IMR-90 (cell line): ENCODE data around the gene TFAP2A.

ENCODE experiments used
- BHLHE40 ChIP-seq: fragments of 150-350 bp; IDR thresholded peaks from 2 replicates; pipeline ENCODE4 v1.6.1; 2016; ENCODE audit warnings: mild to moderate bottlenecking, low read depth, low read length
- CEBPB ChIP-seq: IDR thresholded peaks from 2 replicates; pipeline ENCODE4 v1.6.1; 2012; ENCODE audit warnings: low read depth, low read length, improper control_type of control experiment
- CHD1 ChIP-seq: IDR thresholded peaks from 2 replicates; pipeline ENCODE4 v1.6.1; 2012; ENCODE audit warnings: low read depth, low read length, improper control_type of control experiment
- CTCF ChIP-seq: conservative IDR thresholded peaks from 2 replicates; pipeline ENCODE4 v1.5.1; 2012; ENCODE audit warnings: mild to moderate bottlenecking, low read depth, low read length, improper control_type of control experiment
- ELK1 ChIP-seq: fragments of 150-350 bp; IDR thresholded peaks from 2 replicates; pipeline ENCODE4 v1.6.1; 2016; ENCODE audit warnings: low read depth, mild to moderate bottlenecking, low read length, moderate library complexity, borderline replicate concordance
- MAZ ChIP-seq: IDR thresholded peaks from 2 replicates; pipeline ENCODE4 v1.6.1; 2012; ENCODE audit warnings: low read depth, mild to moderate bottlenecking, low read length, improper control_type of control experiment, moderate library complexity, borderline replicate concordance
- POLR2A ChIP-seq: IDR thresholded peaks from 2 replicates; pipeline ENCODE4 v1.6.1; 2012; ENCODE audit warnings: mild to moderate bottlenecking, low read depth, low read length
- RAD21 ChIP-seq: IDR thresholded peaks from 2 replicates; pipeline ENCODE4 v1.6.1; 2012; ENCODE audit warnings: low read length, improper control_type of control experiment
- RFX5 ChIP-seq: IDR thresholded peaks from 2 replicates; pipeline ENCODE4 v1.8.0; 2012; ENCODE audit warnings: low read depth, mild to moderate bottlenecking, low read length, moderate library complexity
- USF2 ChIP-seq: fragments of 150-350 bp; IDR thresholded peaks from 2 replicates; pipeline ENCODE4 v1.6.1; 2017; ENCODE audit warnings: mild to moderate bottlenecking, antibody characterized with exemption, low read length, low read depth

GRCh38 chr6:10396785-10397184 is 18.1 kb downstream of the TFAP2A start:
- TF ChIP-seq BHLHE40 (no peak), CTCF (no peak), POLR2A (no peak), CHD1 (no peak), CEBPB (no peak), ELK1 (no peak), RAD21 (no peak), RFX5 (no peak), USF2 (no peak), MAZ (no peak)
